GM12878 (cell line): Measurements from ENCODE around the gene AKAP11. TPM values are rescaled to one million over a fixed set of nuclear protein-coding genes. Genes with fewer than 3 reads are reported as not detected.

Source experiments
- ATAC-seq: fragments of 200-7000 bp; cut with Tn5 transposase; 3 replicates; pipeline ENCODE4 v1.9.1; 2020; ENCODE audit warnings: mild to moderate bottlenecking, moderate library complexity
- BruUV-seq: library from RNA; stranded (reverse); fragments of 400-500 nt; replicated peaks from 2 replicates; lab custom pipeline; 2021; lab: Mats Ljungman, UMichigan
- CTCF ChIA-PET: fragments of 300-600 bp; sonication (Branson Sonifier 250); formaldehyde crosslinking; extraction: SDS; loops from one replicate; lab custom pipeline; 2021; ENCODE audit warnings: inconsistent platforms; lab: Yijun Ruan, JAX
- POLR2A ChIA-PET: fragments of 350-600 bp; formaldehyde crosslinking; extraction: SDS; loops from one replicate; lab custom pipeline; 2021; ENCODE audit warnings: inconsistent platforms; lab: Charles Lee
- RAD21 ChIA-PET: fragments of 300-600 bp; sonication (Branson Sonifier 250); formaldehyde crosslinking; loops from one replicate; lab custom pipeline; 2023; ENCODE audit warnings: antibody characterized with exemption; ENCODE audit not compliant: unreplicated experiment; lab: Charles Lee
- SMC1A ChIA-PET: fragments of 300-600 bp; sonication (Branson Sonifier 250); formaldehyde crosslinking; loops from one replicate; lab custom pipeline; 2023; ENCODE audit not compliant: unreplicated experiment, uncharacterized antibody; lab: Charles Lee
- DNase-seq: peaks from one replicate; pipeline ENCODE4 v3.0.0-alpha.2; 2011; ENCODE audit warnings: low read depth, low spot score
- FAIRE-seq: peaks from 3 replicates; lab custom pipeline; 2011; peaks lifted over from hg19 to GRCh38; lab: Jason Lieb, UNC
- H2AFZ ChIP-seq: 2 replicates; pipeline ENCODE4 v1.6.0; 2011; ENCODE audit warnings: low read depth, low read length, control low read depth; ENCODE audit not compliant: control insufficient read depth
- H3K27ac ChIP-seq: 2 replicates; pipeline ENCODE4 v1.5.1; 2011; ENCODE audit warnings: control low read depth; ENCODE audit not compliant: control insufficient read depth, insufficient read depth
- H3K27me3 ChIP-seq, 2 experiments: replicated peaks in 1 of 2; 2 replicates each; pipeline versions ENCODE4 v1.6.0 to v1.6.1; 2011; ENCODE audit warnings: low read length in 1 of 2; ENCODE audit not compliant: control insufficient read depth in 2 of 2, insufficient read depth in 2 of 2
- H3K36me3 ChIP-seq, 2 experiments: 2 replicates each; pipeline ENCODE4 v1.5.1; 2011; ENCODE audit warnings: low read length in 1 of 2; ENCODE audit not compliant: control insufficient read depth in 2 of 2, insufficient read depth in 2 of 2
- H3K4me1 ChIP-seq: 2 replicates; pipeline ENCODE4 v1.6.1; 2011; ENCODE audit warnings: mild to moderate bottlenecking, low read length, moderate library complexity, mixed read lengths; ENCODE audit not compliant: control insufficient read depth, insufficient read depth
- H3K4me2 ChIP-seq: 2 replicates; pipeline ENCODE4 v1.6.0; 2011; ENCODE audit warnings: control low read depth; ENCODE audit not compliant: control insufficient read depth, insufficient read depth
- H3K4me3 ChIP-seq: fragments of 200-600 bp; sonication (generic); 2 replicates; pipeline ENCODE4 v1.5.1; 2016
- H3K79me2 ChIP-seq: 2 replicates; pipeline ENCODE4 v1.6.0; 2011; ENCODE audit warnings: low read length; ENCODE audit not compliant: control insufficient read depth, insufficient read depth
- H3K9ac ChIP-seq: 2 replicates; pipeline ENCODE4 v1.8.0; 2011; ENCODE audit warnings: low read length, control low read depth, mixed read lengths; ENCODE audit not compliant: control insufficient read depth, insufficient read depth
- H3K9me3 ChIP-seq: replicated peaks from 3 replicates; pipeline ENCODE4 v1.5.1; 2011; ENCODE audit warnings: mild to moderate bottlenecking, low read length; ENCODE audit not compliant: control insufficient read depth, insufficient read depth
- H4K20me1 ChIP-seq: 2 replicates; pipeline ENCODE4 v1.6.0; 2011; ENCODE audit not compliant: control insufficient read depth, insufficient read depth
- ATF7 ChIP-seq: fragments of 450-650 bp; IDR thresholded peaks from 2 replicates; pipeline ENCODE4 v1.6.1; 2016; ENCODE audit warnings: low read depth, mild to moderate bottlenecking
- CHD1 ChIP-seq: IDR thresholded peaks from 2 replicates; pipeline ENCODE4 v1.6.1; 2012; ENCODE audit warnings: low read depth, low read length, improper control_type of control experiment
- CHD2 ChIP-seq: IDR thresholded peaks from 2 replicates; pipeline ENCODE4 v1.6.1; 2011; ENCODE audit warnings: low read depth, low read length, improper control_type of control experiment, borderline replicate concordance
- IKZF2 ChIP-seq, 2 experiments: fragments of 450-650 bp; IDR thresholded peaks; 2 replicates each; pipeline ENCODE4 v1.6.1; 2017; ENCODE audit warnings: mild to moderate bottlenecking in 2 of 2, moderate library complexity in 2 of 2
- KDM1A ChIP-seq: fragments of 200-600 bp; sonication (generic); IDR thresholded peaks from 2 replicates; pipeline ENCODE4 v1.6.1; 2016; ENCODE audit warnings: borderline replicate concordance
- MYC ChIP-seq: IDR thresholded peaks from 2 replicates; pipeline ENCODE4 v1.6.1; 2011; ENCODE audit warnings: mild to moderate bottlenecking, low read length, moderate library complexity, inconsistent platforms; ENCODE audit not compliant: insufficient read depth, insufficient replicate concordance, insufficient read length, severe bottlenecking
- NFYB ChIP-seq: IDR thresholded peaks from 2 replicates; pipeline ENCODE4 v1.6.1; 2011; ENCODE audit warnings: low read depth, mild to moderate bottlenecking, low read length, improper control_type of control experiment, moderate library complexity; ENCODE audit not compliant: insufficient read depth
- TARDBP ChIP-seq: IDR thresholded peaks from 2 replicates; pipeline ENCODE4 v1.6.1; 2016; ENCODE audit warnings: borderline replicate concordance
- TCF3 ChIP-seq: IDR thresholded peaks from 2 replicates; pipeline ENCODE4 v1.6.1; 2012; ENCODE audit warnings: low read depth, mild to moderate bottlenecking, low read length, borderline replicate concordance; ENCODE audit not compliant: insufficient read depth
- WGBS: methylation state at CpG from one replicate; pipeline ENCODE4 v1.1.6; 2016; ENCODE audit warnings: low lambda C conversion rate; ENCODE audit not compliant: insufficient replicate concordance, insufficient coverage; ENCODE audit errors: missing lambda C conversion rate; 5-methylcytosine and 5-hydroxymethylcytosine counted together
- in situ Hi-C: fragments of 300-500 bp; cut with MboI; formaldehyde crosslinking; loops from 9 replicates; pipeline ENCODE4 v1.14.3; 2018; ENCODE audit warnings: mixed read lengths
- intact Hi-C: fragments of 100-400 bp; cut with micrococcal nuclease; formaldehyde crosslinking; loops from one replicate; pipeline ENCODE4 v1.14.2; 2022; ENCODE audit not compliant: unreplicated experiment
- polyA plus RNA-seq, 11 experiments: library from polyadenylated mRNA; depleted of rRNA in 4 of 11; unstranded in 6 of 11; stranded (reverse) in 5 of 11; fragments of >200 nt; fragmentation: Nextera tagmentation in 4 of 11; fragmentation: Illumina TruSeq in 1 of 11; extraction: Ambion mirVana in 4 of 11; extraction: Trizol in 1 of 11; gene quantifications; 1 replicate in 1 of 11; 2 replicates in 10 of 11; pipeline versions ENCODE4 v1.2.1 to v1.2.3, GENCODE V29; 2011 to 2016; ENCODE audit warnings: inconsistent platforms in 2 of 11, missing spikeins in 2 of 11, low read depth in 1 of 11
- total RNA-seq, 4 experiments: library from RNA; depleted of rRNA in 3 of 4; stranded (reverse); fragments of >200 nt in 3 of 4; fragmentation: Illumina TruSeq in 1 of 4; extraction: Trizol in 1 of 4; gene quantifications; 2 replicates each; pipeline versions ENCODE4 v1.2.1 to v1.2.3, GENCODE V29; 2013 to 2021
- TF ChIP-seq, protein P1 (sequence below): IDR thresholded peaks from 2 replicates; pipeline ENCODE4 v1.6.1; 2012; ENCODE audit warnings: low read depth, low read length, improper control_type of control experiment

Gene AKAP11
- total and polyA plus RNA-seq, 10 of the 15 experiments (the other 5 are each of a cell fraction or from before 2014, with no cell fraction given): 4.8 to 36.8 (median 17.9) TPM

DNA sequence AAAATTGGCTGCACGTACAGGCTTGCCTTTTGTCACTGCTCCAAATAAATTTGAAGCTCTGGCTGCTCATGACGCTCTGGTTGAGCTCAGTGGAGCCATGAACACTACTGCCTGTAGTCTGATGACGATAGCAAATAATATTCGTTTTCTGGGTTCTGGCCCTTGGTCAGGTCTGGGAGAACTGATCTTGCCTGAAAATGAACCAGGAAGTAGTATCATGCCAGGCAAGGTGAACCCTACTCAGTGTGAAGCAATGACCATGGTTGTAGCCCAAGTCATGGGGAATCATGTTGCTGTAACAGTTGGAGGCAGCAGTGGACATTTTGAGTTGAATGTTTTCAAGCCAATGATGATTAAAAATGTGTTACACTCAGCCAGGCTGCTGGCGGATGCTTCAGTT, 16.1 kb upstream of the AKAP11 start:
- POLR2A ChIA-PET: no interaction called here

GRCh38 chr13:42258747-42259146, 13.2 kb upstream of the AKAP11 start:
- no peak for FAIRE-seq
- intact Hi-C loops: no loop called here

More for the DNA sequence above, 16.1 kb upstream of the AKAP11 start:
- no peak overlapping the region for H3K4me3 ChIP-seq
- ATAC-seq (no peak), DNase-seq (no peak), FAIRE-seq (no peak)
- intact Hi-C loops (no loop called here), in situ Hi-C loops (no loop called here)
- H3K9ac ChIP-seq: no peak overlapping the region
- H3K9me3 ChIP-seq: no peaks in the 10 kb centered on the region; the same call in 2 of the 3 replicates
- no peak overlapping the region for H3K4me2 ChIP-seq
- no peaks in the 10 kb centered on the region for H3K4me1 ChIP-seq
- no peak overlapping the region for H2AFZ ChIP-seq
- H3K79me2 ChIP-seq: no peaks in the 10 kb centered on the region
- ChIA-PET RAD21 (no interaction called here), CTCF (interaction anchor here (1.2 to 1.5 kb wide), 2 partner anchors 10 to 20 kb away, joined by 5 read pairs; no protein-coding TSS in a partner anchor), SMC1A (interaction anchor here (0.6 kb wide), 1 partner anchor 9 kb away, joined by 3 read pairs; no protein-coding TSS in a partner anchor)
- H3K36me3 ChIP-seq: no peaks in the 10 kb centered on the region
- WGBS: 85% methylated on average over 5 of the region's 5 CpGs
- no peak for TF ChIP-seq IKZF2 (IDR thresholded peaks at IDR 0.05)
- TF ChIP-seq TARDBP: no peak
- no peak for TF ChIP-seq TCF3
- no peak for TF ChIP-seq CHD1
- H4K20me1 ChIP-seq: no peaks in the 10 kb centered on the region
- no TSS peak for BruUV-seq
- H3K27ac ChIP-seq: no peak overlapping the region
- H3K27me3 ChIP-seq: no peaks in the 10 kb centered on the region

More at GRCh38 chr13:42258747-42259146, 13.2 kb upstream of the AKAP11 start:
- Histone ChIP-seq H3K79me2 (no peaks in the 10 kb centered on the region), H3K4me3 (no peak overlapping the region), H3K9me3 (no peaks in the 10 kb centered on the region; the same call in 2 of the 3 replicates), H3K27ac (no peak overlapping the region), H3K4me2 (no peak overlapping the region), H3K9ac (no peak overlapping the region), H3K4me1 (no peaks in the 10 kb centered on the region), H2AFZ (no peak overlapping the region), H3K36me3 (no peaks in the 10 kb centered on the region), H4K20me1 (no peaks in the 10 kb centered on the region), H3K27me3 (no peaks in the 10 kb centered on the region)
- TF ChIP-seq, protein P1, sequence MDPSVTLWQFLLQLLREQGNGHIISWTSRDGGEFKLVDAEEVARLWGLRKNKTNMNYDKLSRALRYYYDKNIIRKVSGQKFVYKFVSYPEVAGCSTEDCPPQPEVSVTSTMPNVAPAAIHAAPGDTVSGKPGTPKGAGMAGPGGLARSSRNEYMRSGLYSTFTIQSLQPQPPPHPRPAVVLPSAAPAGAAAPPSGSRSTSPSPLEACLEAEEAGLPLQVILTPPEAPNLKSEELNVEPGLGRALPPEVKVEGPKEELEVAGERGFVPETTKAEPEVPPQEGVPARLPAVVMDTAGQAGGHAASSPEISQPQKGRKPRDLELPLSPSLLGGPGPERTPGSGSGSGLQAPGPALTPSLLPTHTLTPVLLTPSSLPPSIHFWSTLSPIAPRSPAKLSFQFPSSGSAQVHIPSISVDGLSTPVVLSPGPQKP: no peak
- no peak for TF ChIP-seq MYC
- no peak for TF ChIP-seq ATF7
- TF ChIP-seq NFYB: no peak
- TF ChIP-seq CHD2: no peak
- no peak for TF ChIP-seq KDM1A
- WGBS: 71% methylated on average over 5 of the region's 5 CpGs
- RAD21 ChIA-PET: interaction anchor here (1.0 kb wide), 1 partner anchor 13 kb away, joined by 3 read pairs; the partner anchor contains the start of gene AKAP11
- CTCF ChIA-PET: no interaction called here
- DNase-seq (no peak), ATAC-seq (no peak)
- in situ Hi-C loops: no loop called here
- SMC1A ChIA-PET: interaction anchor here (1.4 kb wide), 1 partner anchor 12 kb away, joined by 6 read pairs; no protein-coding TSS in a partner anchor
- POLR2A ChIA-PET: no interaction called here
- no TSS peak for BruUV-seq
